Measurements from ENCODE around the gene GPR139. TPM values are rescaled to one million over a fixed set of nuclear protein-coding genes. Genes with fewer than 3 reads are reported as not detected.
A peak's percentile ranks its signal among the peaks of the same experiment; 100 is the strongest.

GPR139 gene
- total RNA-seq, 1 experiment from 2014 or later = not detected

DNA sequence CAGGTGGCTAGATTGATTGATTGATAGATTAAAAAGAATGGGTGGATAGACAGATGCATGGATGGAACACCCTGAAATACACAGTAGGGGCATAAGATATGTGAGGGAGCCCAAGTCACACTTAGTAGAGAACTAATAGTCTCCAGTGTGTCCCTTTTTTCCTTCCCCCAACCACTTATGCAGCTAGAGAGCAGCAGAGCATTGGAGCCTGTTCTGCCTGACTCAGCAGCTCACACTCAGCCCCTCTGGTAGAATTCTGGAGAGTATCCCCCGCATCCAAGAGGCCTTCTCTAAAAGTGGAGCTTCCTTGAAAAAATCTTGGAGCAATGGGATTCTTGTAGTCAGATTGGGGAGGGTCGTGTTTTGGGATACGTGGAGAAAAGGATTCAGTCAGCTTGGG, 20.5 kb upstream of the GPR139 start:
- no peaks in the 10 kb centered on the region for H3K4me1 ChIP-seq (ENCODE audit: insufficient read depth, low read length, poor library complexity, severe bottlenecking)
- intact Hi-C loops (cut with micrococcal nuclease; ENCODE audit: unreplicated experiment) = no loop called here
- no peak for DNase-seq (ENCODE audit: low spot score)
- no peaks in the 10 kb centered on the region for H3K9me3 ChIP-seq (ENCODE audit: low read depth, low read length, poor library complexity, severe bottlenecking)
- no peak overlapping the region for H3K4me3 ChIP-seq (ENCODE audit: low read depth, low read length, poor library complexity, severe bottlenecking)
- no peak overlapping the region for H3K27ac ChIP-seq (ENCODE audit: low read depth, low read length, poor library complexity, severe bottlenecking)
- BruUV-seq (replicated peaks) = no TSS peak
- no peak for TF ChIP-seq EZH2 (IDR thresholded peaks at IDR 0.05; ENCODE audit: borderline replicate concordance, low read depth, low read length, poor library complexity, severe bottlenecking)
- TF ChIP-seq, protein P1, sequence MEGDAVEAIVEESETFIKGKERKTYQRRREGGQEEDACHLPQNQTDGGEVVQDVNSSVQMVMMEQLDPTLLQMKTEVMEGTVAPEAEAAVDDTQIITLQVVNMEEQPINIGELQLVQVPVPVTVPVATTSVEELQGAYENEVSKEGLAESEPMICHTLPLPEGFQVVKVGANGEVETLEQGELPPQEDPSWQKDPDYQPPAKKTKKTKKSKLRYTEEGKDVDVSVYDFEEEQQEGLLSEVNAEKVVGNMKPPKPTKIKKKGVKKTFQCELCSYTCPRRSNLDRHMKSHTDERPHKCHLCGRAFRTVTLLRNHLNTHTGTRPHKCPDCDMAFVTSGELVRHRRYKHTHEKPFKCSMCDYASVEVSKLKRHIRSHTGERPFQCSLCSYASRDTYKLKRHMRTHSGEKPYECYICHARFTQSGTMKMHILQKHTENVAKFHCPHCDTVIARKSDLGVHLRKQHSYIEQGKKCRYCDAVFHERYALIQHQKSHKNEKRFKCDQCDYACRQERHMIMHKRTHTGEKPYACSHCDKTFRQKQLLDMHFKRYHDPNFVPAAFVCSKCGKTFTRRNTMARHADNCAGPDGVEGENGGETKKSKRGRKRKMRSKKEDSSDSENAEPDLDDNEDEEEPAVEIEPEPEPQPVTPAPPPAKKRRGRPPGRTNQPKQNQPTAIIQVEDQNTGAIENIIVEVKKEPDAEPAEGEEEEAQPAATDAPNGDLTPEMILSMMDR (conservative IDR thresholded peaks at IDR 0.05; ENCODE audit: low read depth, low read length) = no peak
- H3K27me3 ChIP-seq (replicated peaks; ENCODE audit: insufficient read depth, low read depth, low read length, poor library complexity) = no peaks in the 10 kb centered on the region
- CTCF ChIA-PET = no interaction called here
- POLR2A ChIA-PET (ENCODE audit: low non-redundant PET) = no interaction called here
- H3K36me3 ChIP-seq (ENCODE audit: insufficient read depth, low read length, poor library complexity, severe bottlenecking) = no peaks in the 10 kb centered on the region

DNA sequence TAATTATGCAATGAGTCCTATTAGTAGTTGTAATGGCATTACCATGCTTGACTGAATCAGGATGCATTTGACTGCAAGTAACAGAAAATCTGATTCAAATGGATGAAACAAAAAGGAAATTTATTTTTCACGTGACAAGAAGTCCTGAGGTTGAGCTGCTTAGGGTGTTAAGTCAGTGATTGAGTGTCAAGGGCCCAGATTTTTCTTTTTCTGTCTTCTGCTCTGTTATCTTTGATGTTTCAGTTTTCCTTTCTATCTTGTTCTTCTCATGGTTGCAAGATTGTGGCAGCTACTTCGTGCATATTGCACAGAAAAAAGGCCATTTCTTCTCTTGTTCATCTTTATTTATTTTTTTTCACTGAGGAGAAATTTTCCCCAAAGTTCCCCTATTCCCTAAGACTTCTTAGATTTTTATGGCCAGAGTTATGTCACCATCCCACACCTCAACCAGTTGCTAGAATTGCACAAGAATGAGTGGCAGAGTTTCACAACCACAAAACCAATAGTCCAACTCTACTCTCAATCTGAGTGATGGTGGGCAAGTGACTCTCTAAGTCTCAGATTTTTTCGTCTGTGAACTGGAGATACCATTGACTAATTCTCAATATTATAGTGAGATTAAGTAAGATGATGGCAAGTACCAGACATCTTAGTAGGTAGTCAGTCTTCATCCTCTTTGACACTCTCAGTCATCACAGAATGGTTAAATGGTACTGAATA, 15.7 kb upstream of the GPR139 start:
- TF ChIP-seq, protein P1 (conservative IDR thresholded peaks at IDR 0.05; ENCODE audit: low read depth, low read length) = no peak
- TF ChIP-seq EZH2 (IDR thresholded peaks at IDR 0.05; ENCODE audit: borderline replicate concordance, low read depth, low read length, poor library complexity, severe bottlenecking) = no peak
- Histone ChIP-seq H3K4me1 (ENCODE audit: insufficient read depth, low read length, poor library complexity, severe bottlenecking) (no peaks in the 10 kb centered on the region), H3K36me3 (ENCODE audit: insufficient read depth, low read length, poor library complexity, severe bottlenecking) (no peaks in the 10 kb centered on the region), H3K27me3 (replicated peaks; ENCODE audit: insufficient read depth, low read depth, low read length, poor library complexity) (peaks cover 25% of the 10 kb centered on the region), H3K9me3 (ENCODE audit: low read depth, low read length, poor library complexity, severe bottlenecking) (no peaks in the 10 kb centered on the region), H3K4me3 (ENCODE audit: low read depth, low read length, poor library complexity, severe bottlenecking) (no peak overlapping the region), H3K27ac (ENCODE audit: low read depth, low read length, poor library complexity, severe bottlenecking) (no peak overlapping the region)
- ChIA-PET CTCF (no interaction called here), POLR2A (ENCODE audit: low non-redundant PET) (no interaction called here)
- intact Hi-C loops (cut with micrococcal nuclease; ENCODE audit: unreplicated experiment) = no loop called here
- no TSS peak for BruUV-seq (replicated peaks)
- DNase-seq (ENCODE audit: low spot score) = no peak

DNA sequence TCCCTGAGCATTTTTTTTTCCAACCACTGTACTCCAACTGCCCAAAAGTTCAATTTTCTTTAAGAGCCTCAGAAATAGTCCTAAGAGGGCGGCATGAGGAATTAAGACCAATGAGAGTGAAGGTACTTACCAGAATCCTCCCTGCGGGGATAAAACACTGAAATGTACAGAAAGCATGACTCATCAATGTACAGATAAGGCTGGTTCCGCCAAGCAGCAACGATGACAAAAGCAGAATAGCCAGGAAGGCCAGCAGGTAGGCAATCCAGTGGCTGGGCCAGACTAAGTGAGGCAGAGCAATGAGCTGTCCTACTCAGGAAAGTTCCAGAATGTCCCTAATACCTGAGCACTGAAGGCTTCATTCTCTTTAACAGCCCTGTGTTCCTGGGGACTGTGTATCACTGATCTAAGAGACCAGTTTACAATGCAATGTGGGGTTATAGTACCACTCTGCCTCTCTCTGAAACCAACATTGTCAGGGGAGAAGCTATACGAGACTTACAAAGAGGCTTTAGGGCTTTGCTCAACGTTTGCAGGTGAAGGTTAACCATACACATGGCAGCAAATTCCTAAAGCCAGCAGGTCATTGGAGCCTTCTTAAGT, 11.0 kb upstream of the GPR139 start:
- no peaks in the 10 kb centered on the region for H3K9me3 ChIP-seq (ENCODE audit: low read depth, low read length, poor library complexity, severe bottlenecking)
- no peak overlapping the region for H3K27ac ChIP-seq (ENCODE audit: low read depth, low read length, poor library complexity, severe bottlenecking)
- ChIA-PET POLR2A (ENCODE audit: low non-redundant PET) (no interaction called here), CTCF (no interaction called here)
- peak; percentile 6 for DNase-seq (ENCODE audit: low spot score)
- H3K36me3 ChIP-seq (ENCODE audit: insufficient read depth, low read length, poor library complexity, severe bottlenecking) = no peaks in the 10 kb centered on the region
- no peaks in the 10 kb centered on the region for H3K4me1 ChIP-seq (ENCODE audit: insufficient read depth, low read length, poor library complexity, severe bottlenecking)
- peaks cover 45% of the 10 kb centered on the region for H3K27me3 ChIP-seq (replicated peaks; ENCODE audit: insufficient read depth, low read depth, low read length, poor library complexity)
- BruUV-seq (replicated peaks) = no TSS peak
- H3K4me3 ChIP-seq (ENCODE audit: low read depth, low read length, poor library complexity, severe bottlenecking) = no peak overlapping the region
- TF ChIP-seq, protein P1 (conservative IDR thresholded peaks at IDR 0.05; ENCODE audit: low read depth, low read length) = no peak
- TF ChIP-seq EZH2 (IDR thresholded peaks at IDR 0.05; ENCODE audit: borderline replicate concordance, low read depth, low read length, poor library complexity, severe bottlenecking) = no peak
- intact Hi-C loops (cut with micrococcal nuclease; ENCODE audit: unreplicated experiment) = no loop called here
